ENCODE measurements around the gene RPRD1B. TPM values are rescaled to one million over a fixed set of nuclear protein-coding genes. Genes with fewer than 3 reads are reported as not detected.

Gene RPRD1B
- total and polyA plus RNA-seq, 8 donors = 25.7 to 50.9 (median 47.4) TPM

GRCh38 chr20:38036366-38036765 lies 2.8 kb downstream of the RPRD1B start:
- Histone ChIP-seq H3K27ac (no peak overlapping the region), H3K27me3 (no peaks in the 10 kb centered on the region), H3K4me3 (no peak overlapping the region), H3K9me3 (no peaks in the 10 kb centered on the region), H3K36me3 (peaks cover 0 to 27% of the 10 kb centered on the region in 2 donors), H3K4me1 (peaks cover 26 to 61% of the 10 kb centered on the region in 2 donors)
- intact Hi-C loops (cut with DNase I) = no loop called here
- ATAC-seq (no peak), DNase-seq (no peak)
- TF ChIP-seq CTCF (IDR thresholded peaks at IDR 0.05) = no peak

- H3K4me3 ChIP-seq = no peak overlapping the region
- H3K27ac ChIP-seq = no peak overlapping the region
- peaks cover 0 to 64% of the 10 kb centered on the region in 2 donors for H3K36me3 ChIP-seq
- no peak for DNase-seq
- H3K27me3 ChIP-seq = no peaks in the 10 kb centered on the region
- H3K4me1 ChIP-seq = peaks cover 9 to 30% of the 10 kb centered on the region in 2 donors
- ATAC-seq = no peak
- no peak for TF ChIP-seq CTCF (IDR thresholded peaks at IDR 0.05)
- H3K9me3 ChIP-seq = no peaks in the 10 kb centered on the region
- intact Hi-C loops (cut with DNase I) = no loop called here
Observed at GRCh38 chr20:38040276-38040675, 6.7 kb downstream of the RPRD1B start.

- no peak for ATAC-seq
- H3K4me3 ChIP-seq = no peak overlapping the region
- H3K27ac ChIP-seq = no peak overlapping the region
- peaks cover 0 to 68% of the 10 kb centered on the region in 2 donors for H3K36me3 ChIP-seq
- H3K27me3 ChIP-seq = no peaks in the 10 kb centered on the region
- no peaks in the 10 kb centered on the region for H3K9me3 ChIP-seq
- no peak for TF ChIP-seq CTCF (IDR thresholded peaks at IDR 0.05)
- DNase-seq = no peak
- H3K4me1 ChIP-seq = peaks cover 0 to 1% of the 10 kb centered on the region in 2 donors
- intact Hi-C loops (cut with DNase I) = no loop called here
Observed at GRCh38 chr20:38043512-38044300, 10.2 kb downstream of the RPRD1B start.

GRCh38 chr20:38044685-38045084 lies 11.1 kb downstream of the RPRD1B start:
- no peak for TF ChIP-seq CTCF (IDR thresholded peaks at IDR 0.05)
- no peak overlapping the region for H3K27ac ChIP-seq
- H3K27me3 ChIP-seq = no peaks in the 10 kb centered on the region
- ATAC-seq (no peak), DNase-seq (no peak)
- H3K9me3 ChIP-seq = no peaks in the 10 kb centered on the region
- no peak overlapping the region for H3K4me3 ChIP-seq
- H3K36me3 ChIP-seq = peaks cover 0 to 74% of the 10 kb centered on the region in 2 donors
- intact Hi-C loops (cut with DNase I) = no loop called here
- peaks cover 0 to 3% of the 10 kb centered on the region in 2 donors for H3K4me1 ChIP-seq

GRCh38 chr20:38046572-38046971 lies 13.0 kb downstream of the RPRD1B start:
- no peak overlapping the region for H3K4me3 ChIP-seq
- intact Hi-C loops (cut with DNase I) = no loop called here
- TF ChIP-seq CTCF (IDR thresholded peaks at IDR 0.05) = no peak
- H3K36me3 ChIP-seq = peaks cover 0 to 77% of the 10 kb centered on the region in 2 donors
- H3K27ac ChIP-seq = no peak overlapping the region
- DNase-seq (no peak), ATAC-seq (peak; percentile 20)
- H3K27me3 ChIP-seq = no peaks in the 10 kb centered on the region
- peaks cover 0 to 17% of the 10 kb centered on the region in 2 donors for H3K4me1 ChIP-seq
- no peaks in the 10 kb centered on the region for H3K9me3 ChIP-seq

All from left lung (tissue), 10 donors.